CD4-positive, alpha-beta memory T cell (primary cell): ENCODE measurements around the gene RPS6KA5. TPM values are rescaled to one million over a fixed set of nuclear protein-coding genes. Genes with fewer than 3 reads are reported as not detected.

Experiments
- CTCF ChIA-PET: fragments of 350-600 bp; sonication (Branson Sonifier 250); formaldehyde crosslinking; loops from one replicate; lab custom pipeline; 2021; ENCODE audit warnings: inconsistent platforms; ENCODE audit not compliant: partially characterized antibody; lab: Charles Lee
- POLR2A ChIA-PET: fragments of 350-600 bp; sonication (Branson Sonifier 250); formaldehyde crosslinking; loops from one replicate; lab custom pipeline; 2021; ENCODE audit not compliant: partially characterized antibody; lab: Charles Lee
- DNase-seq, 5 donors: peaks; one replicate each; pipeline versions ENCODE4 v3.0.0 to v3.0.0-alpha.2; 2020 to 2022; ENCODE audit warnings: mixed read lengths in 1 of 5
- H3K27ac ChIP-seq: one replicate; pipeline ENCODE4 v1.7.0; 2013; ENCODE audit warnings: low read depth, low read length
- H3K27me3 ChIP-seq: 2 replicates; pipeline ENCODE4 v1.7.0; 2013; ENCODE audit warnings: mild to moderate bottlenecking, low read length, moderate library complexity; ENCODE audit not compliant: insufficient read depth
- H3K36me3 ChIP-seq: 2 replicates; pipeline ENCODE4 v1.7.0; 2013; ENCODE audit warnings: mild to moderate bottlenecking, low read length, moderate library complexity; ENCODE audit not compliant: insufficient read depth
- H3K4me1 ChIP-seq: 2 replicates; pipeline ENCODE4 v1.7.0; 2013; ENCODE audit warnings: mild to moderate bottlenecking, low read length, moderate library complexity; ENCODE audit not compliant: insufficient read depth
- H3K4me3 ChIP-seq, 2 donors: one replicate each; pipeline ENCODE4 v1.7.0; 2013; ENCODE audit warnings: low read length in 2 of 2, mild to moderate bottlenecking in 1 of 2
- H3K9me3 ChIP-seq, 2 donors: one replicate each; pipeline ENCODE4 v1.7.0; 2013; ENCODE audit warnings: low read length in 2 of 2, control low read depth in 1 of 2; ENCODE audit not compliant: control insufficient read depth in 1 of 2
- H3K27ac Mint-ChIP-seq, 7 donors: one replicate each; pipeline ENCODE4 v1.8.0; 2020 to 2021; ENCODE audit warnings: mixed read lengths in 7 of 7, mild to moderate bottlenecking in 6 of 7, inconsistent platforms in 3 of 7, moderate library complexity in 3 of 7
- H3K27me3 Mint-ChIP-seq, 2 donors: one replicate each; pipeline ENCODE4 v1.8.0; 2020 to 2021; ENCODE audit warnings: mixed read lengths in 2 of 2
- H3K36me3 Mint-ChIP-seq, 2 donors: one replicate each; pipeline ENCODE4 v1.8.0; 2020 to 2021; ENCODE audit warnings: mixed read lengths in 2 of 2, inconsistent platforms in 1 of 2, mild to moderate bottlenecking in 1 of 2
- H3K4me1 Mint-ChIP-seq, 4 donors: one replicate each; pipeline ENCODE4 v1.8.0; 2020 to 2021; ENCODE audit warnings: mixed read lengths in 4 of 4, mild to moderate bottlenecking in 1 of 4
- H3K4me3 Mint-ChIP-seq, 8 donors: one replicate each; pipeline ENCODE4 v1.8.0; 2020 to 2021; ENCODE audit warnings: mixed read lengths in 8 of 8, mild to moderate bottlenecking in 7 of 8, moderate library complexity in 6 of 8, inconsistent platforms in 3 of 8
- H3K9me3 Mint-ChIP-seq, 8 donors: one replicate each; pipeline ENCODE4 v1.8.0; 2020 to 2021; ENCODE audit warnings: mixed read lengths in 8 of 8, mild to moderate bottlenecking in 5 of 8, inconsistent platforms in 3 of 8, moderate library complexity in 1 of 8
- intact Hi-C: fragments of 100-400 bp; cut with micrococcal nuclease; formaldehyde crosslinking; loops from one replicate; pipeline ENCODE4 v1.15.1; 2023
- polyA plus RNA-seq, 2 donors: library from polyadenylated mRNA; unstranded; fragments of 300-500 nt; fragmentation: Illumina TruSeq; gene quantifications; one replicate each; pipeline ENCODE4 v1.2.3, GENCODE V29; 2021
- total RNA-seq, 2 experiments: library from RNA; stranded (reverse); gene quantifications; one replicate each; pipeline ENCODE4 v1.2.3, GENCODE V29; 2021

The RPS6KA5 gene
- total and polyA plus RNA-seq, 4 experiments from 2014 or later: 28.8 to 44.7 (median 36.3) TPM

DNA sequence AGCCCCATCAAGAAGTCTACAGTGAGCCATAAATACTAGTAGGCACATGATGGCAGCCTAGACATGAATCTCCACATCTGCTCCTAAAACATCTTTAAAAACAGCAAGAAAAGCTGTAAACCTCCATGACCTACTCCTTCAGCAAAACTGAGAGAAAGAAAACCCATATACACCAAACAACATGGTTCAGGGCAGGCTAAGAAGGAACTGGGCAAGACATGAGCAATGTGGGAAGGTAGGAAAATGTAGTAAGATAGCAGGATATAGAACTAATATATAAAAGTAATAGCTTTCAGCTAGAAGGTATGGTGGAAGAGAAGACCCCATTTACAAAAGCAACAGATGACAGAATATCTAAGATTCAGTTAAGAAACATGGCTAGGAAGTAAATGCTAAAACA, 88.8 kb downstream of the RPS6KA5 start:
- intact Hi-C loops: no loop called here
- Histone ChIP-seq H3K9me3 (no peaks in the 10 kb centered on the region), H3K27ac (no peak overlapping the region), H3K27me3 (no peaks in the 10 kb centered on the region), H3K4me1 (peaks cover 19% of the 10 kb centered on the region), H3K36me3 (no peaks in the 10 kb centered on the region), H3K4me3 (no peak overlapping the region)
- Mint-ChIP-seq H3K36me3 (peaks cover 34 to 39% of the 10 kb centered on the region in 2 donors), H3K4me1 (peaks cover 17 to 30% (median 22%) of the 10 kb centered on the region in 4 donors), H3K27me3 (no peaks in the 10 kb centered on the region), H3K4me3 (no peak overlapping the region), H3K27ac (no peak overlapping the region), H3K9me3 (no peaks in the 10 kb centered on the region)
- ChIA-PET CTCF (no interaction called here), POLR2A (no interaction called here)
- DNase-seq: no peak

DNA sequence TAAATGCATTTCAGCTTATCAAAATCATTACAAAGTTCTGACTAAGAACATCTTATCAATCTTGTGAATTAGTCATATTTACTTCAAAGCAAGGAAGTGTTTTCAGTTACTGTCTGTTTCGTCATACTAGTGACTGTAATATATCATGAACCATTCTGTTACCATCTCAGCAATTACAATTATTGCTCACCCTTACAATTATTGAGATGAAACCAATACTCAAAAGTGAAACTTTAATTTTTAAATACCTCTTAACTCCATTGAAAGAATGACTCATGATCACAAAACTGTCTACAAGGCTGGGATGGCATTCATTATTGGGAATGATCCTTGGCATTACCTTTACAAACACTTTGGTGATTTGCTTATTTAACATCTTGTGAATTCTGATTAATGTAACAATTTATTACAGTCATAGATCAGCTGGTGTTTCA, 90.3 kb downstream of the RPS6KA5 start:
- H3K4me3 ChIP-seq: no peak overlapping the region
- intact Hi-C loops: no loop called here
- no peak for DNase-seq
- peaks cover 19% of the 10 kb centered on the region for H3K4me1 ChIP-seq
- Mint-ChIP-seq H3K9me3 (peaks cover 0 to 2% (median 0%) of the 10 kb centered on the region in 8 donors), H3K4me3 (peak overlapping the region in 2 of 8 donors; percentile 6 to 35), H3K27ac (peak overlapping the region in 4 of 7 donors; percentile 1 to 85 (median 13)), H3K4me1 (peaks cover 22 to 31% (median 28%) of the 10 kb centered on the region in 4 donors), H3K27me3 (no peaks in the 10 kb centered on the region), H3K36me3 (peaks cover 33 to 43% of the 10 kb centered on the region in 2 donors)
- no peaks in the 10 kb centered on the region for H3K27me3 ChIP-seq
- no peaks in the 10 kb centered on the region for H3K9me3 ChIP-seq
- CTCF ChIA-PET: interaction anchor here (1.0 to 1.3 kb wide), 3 partner anchors 9 to 200 kb away, joined by 3 read pairs; no protein-coding TSS in a partner anchor
- H3K27ac ChIP-seq: no peak overlapping the region
- POLR2A ChIA-PET: no interaction called here
- H3K36me3 ChIP-seq: no peaks in the 10 kb centered on the region

DNA sequence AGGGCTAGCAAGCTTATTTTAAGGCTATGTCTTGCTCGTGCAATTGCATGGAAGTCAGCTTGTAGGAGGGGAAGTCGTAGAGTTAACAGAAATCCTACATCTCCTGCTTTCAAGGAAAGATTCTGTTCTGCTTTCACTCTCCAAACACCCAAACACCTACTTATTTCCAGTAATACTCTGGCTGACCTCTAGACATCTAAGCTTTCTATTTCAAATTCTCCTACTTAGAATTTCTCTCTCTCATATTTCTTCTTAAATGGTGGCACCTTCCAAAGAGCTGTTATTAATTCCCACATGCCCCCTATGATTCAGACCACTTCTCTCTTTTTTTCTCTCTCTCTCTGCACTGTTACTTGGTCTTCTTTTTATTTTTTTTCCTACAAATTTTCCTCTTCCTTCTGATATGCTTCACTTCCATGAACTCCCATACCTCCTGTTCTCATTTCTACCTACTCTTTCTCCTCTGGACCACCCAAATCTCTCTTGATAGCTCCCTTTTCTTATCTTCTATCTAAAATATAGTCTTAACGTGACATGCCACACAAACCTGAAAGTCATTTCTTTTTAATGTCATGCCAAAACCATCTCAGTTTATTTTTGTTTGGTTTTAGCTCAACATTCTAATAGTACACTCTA, 90.8 kb downstream of the RPS6KA5 start:
- Mint-ChIP-seq H3K27me3 (no peaks in the 10 kb centered on the region), H3K36me3 (peaks cover 32 to 41% of the 10 kb centered on the region in 2 donors), H3K27ac (peak overlapping the region in 6 of 7 donors; percentile 1 to 85 (median 7)), H3K9me3 (peaks cover 0 to 2% (median 0%) of the 10 kb centered on the region in 8 donors), H3K4me3 (peak overlapping the region in 2 of 8 donors; percentile 6 to 35), H3K4me1 (peaks cover 22 to 31% (median 28%) of the 10 kb centered on the region in 4 donors)
- Histone ChIP-seq H3K4me1 (peaks cover 19% of the 10 kb centered on the region), H3K36me3 (no peaks in the 10 kb centered on the region), H3K27me3 (no peaks in the 10 kb centered on the region), H3K4me3 (no peak overlapping the region), H3K9me3 (no peaks in the 10 kb centered on the region), H3K27ac (no peak overlapping the region)
- ChIA-PET CTCF (interaction anchor here (1.0 to 1.3 kb wide), 4 partner anchors 10 to 201 kb away, joined by 3 to 5 read pairs (median 3); no protein-coding TSS in a partner anchor), POLR2A (no interaction called here)
- no peak for DNase-seq
- intact Hi-C loops: no loop called here

DNA sequence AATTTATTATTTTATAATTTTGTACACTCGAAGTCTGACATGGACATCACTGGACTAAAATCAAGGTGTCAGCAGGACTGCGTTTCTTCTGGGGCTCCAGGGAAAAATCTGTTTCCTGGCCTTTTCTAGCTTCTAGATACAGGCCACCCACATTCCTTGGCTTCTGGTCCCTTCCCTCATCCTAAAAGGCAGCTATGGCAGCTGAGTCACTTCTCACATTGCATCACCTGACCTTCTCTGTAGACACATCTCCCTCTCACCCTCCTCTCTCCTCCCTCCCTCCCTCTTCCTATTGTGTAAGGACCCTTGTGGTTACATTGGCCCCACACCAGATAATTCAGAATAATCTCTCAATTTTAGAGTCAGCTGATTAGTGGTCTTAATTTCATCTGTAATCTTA, 92.4 kb downstream of the RPS6KA5 start:
- H3K4me3 Mint-ChIP-seq: no peak overlapping the region
- POLR2A ChIA-PET: no interaction called here
- H3K27ac Mint-ChIP-seq: no peak overlapping the region
- H3K36me3 Mint-ChIP-seq: peaks cover 33 to 34% of the 10 kb centered on the region in 2 donors
- H3K9me3 ChIP-seq: no peaks in the 10 kb centered on the region
- peaks cover 20 to 31% (median 27%) of the 10 kb centered on the region in 4 donors for H3K4me1 Mint-ChIP-seq
- no peaks in the 10 kb centered on the region for H3K27me3 Mint-ChIP-seq
- H3K27me3 ChIP-seq: no peaks in the 10 kb centered on the region
- no peaks in the 10 kb centered on the region for H3K36me3 ChIP-seq
- H3K4me3 ChIP-seq: no peak overlapping the region
- CTCF ChIA-PET: interaction anchor here (1.1 kb wide), 1 partner anchor 9 kb away, joined by 3 read pairs; no protein-coding TSS in a partner anchor
- no peak for DNase-seq
- peaks cover 0 to 2% (median 0%) of the 10 kb centered on the region in 8 donors for H3K9me3 Mint-ChIP-seq
- intact Hi-C loops: no loop called here
- H3K27ac ChIP-seq: no peak overlapping the region
- H3K4me1 ChIP-seq: peaks cover 19% of the 10 kb centered on the region

- Histone ChIP-seq H3K36me3 (no peaks in the 10 kb centered on the region), H3K9me3 (no peaks in the 10 kb centered on the region), H3K27ac (no peak overlapping the region), H3K4me1 (peaks cover 19% of the 10 kb centered on the region), H3K27me3 (no peaks in the 10 kb centered on the region), H3K4me3 (no peak overlapping the region)
- ChIA-PET CTCF (interaction anchor here (1.2 to 1.6 kb wide), 2 partner anchors 64 to 207 kb away, joined by 4 to 5 read pairs; no protein-coding TSS in a partner anchor), POLR2A (no interaction called here)
- Mint-ChIP-seq H3K4me3 (no peak overlapping the region), H3K27me3 (no peaks in the 10 kb centered on the region), H3K9me3 (peaks cover 0 to 2% (median 0%) of the 10 kb centered on the region in 8 donors), H3K36me3 (peaks cover 27 to 32% of the 10 kb centered on the region in 2 donors), H3K4me1 (peaks cover 17 to 29% (median 24%) of the 10 kb centered on the region in 4 donors), H3K27ac (no peak overlapping the region)
- no peak for DNase-seq
- intact Hi-C loops: no loop called here
These were observed 93.9 kb downstream of the RPS6KA5 start for GRCh38 chr14:90966493-90966892.

DNA sequence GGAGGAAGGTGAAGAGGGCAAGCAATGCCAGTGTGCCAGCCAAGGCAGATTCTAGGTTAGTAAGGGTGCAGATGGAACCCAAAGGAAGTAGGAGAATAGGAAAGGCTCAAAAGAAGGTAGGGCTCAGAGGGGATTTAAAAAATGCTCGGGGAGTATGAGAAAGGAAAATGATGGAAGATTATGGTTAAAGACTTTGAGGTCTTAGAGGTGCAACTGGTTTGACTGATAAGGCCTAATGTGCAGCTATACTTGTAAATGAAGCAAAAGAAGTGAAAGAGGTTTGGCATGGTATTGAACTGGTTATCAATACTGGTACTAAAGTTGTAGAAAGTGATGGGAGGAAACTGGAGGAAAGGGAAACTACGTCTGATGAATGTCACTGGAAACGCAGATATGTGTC, 94.7 kb downstream of the RPS6KA5 start:
- no peak overlapping the region for H3K4me3 Mint-ChIP-seq
- ChIA-PET CTCF (interaction anchor here (1.6 kb wide), 1 partner anchor 63 kb away, joined by 5 read pairs; no protein-coding TSS in a partner anchor), POLR2A (no interaction called here)
- no peak overlapping the region for H3K4me3 ChIP-seq
- no peak overlapping the region for H3K27ac ChIP-seq
- peaks cover 14 to 26% (median 20%) of the 10 kb centered on the region in 4 donors for H3K4me1 Mint-ChIP-seq
- peak overlapping the region in 2 of 7 donors; percentile 36 to 45 for H3K27ac Mint-ChIP-seq
- H3K27me3 ChIP-seq: no peaks in the 10 kb centered on the region
- H3K27me3 Mint-ChIP-seq: no peaks in the 10 kb centered on the region
- intact Hi-C loops: no loop called here
- DNase-seq: no peak
- H3K36me3 Mint-ChIP-seq: peaks cover 28% of the 10 kb centered on the region in 2 donors
- H3K9me3 ChIP-seq: no peaks in the 10 kb centered on the region
- H3K4me1 ChIP-seq: peaks cover 19% of the 10 kb centered on the region
- H3K9me3 Mint-ChIP-seq: peaks cover 0 to 2% (median 0%) of the 10 kb centered on the region in 8 donors
- H3K36me3 ChIP-seq: no peaks in the 10 kb centered on the region

GRCh38 chr14:90963343-90963742, 97.1 kb downstream of the RPS6KA5 start:
- Mint-ChIP-seq H3K9me3 (peaks cover 0 to 2% (median 0%) of the 10 kb centered on the region in 8 donors), H3K27ac (peak overlapping the region in 1 of 7 donors; percentile 22), H3K27me3 (no peaks in the 10 kb centered on the region), H3K36me3 (peaks cover 34 to 46% of the 10 kb centered on the region in 2 donors), H3K4me1 (peaks cover 4 to 15% (median 10%) of the 10 kb centered on the region in 4 donors), H3K4me3 (no peak overlapping the region)
- H3K4me3 ChIP-seq: no peak overlapping the region
- intact Hi-C loops: no loop called here
- no peaks in the 10 kb centered on the region for H3K4me1 ChIP-seq
- ChIA-PET CTCF (no interaction called here), POLR2A (no interaction called here)
- H3K27ac ChIP-seq: no peak overlapping the region
- DNase-seq: no peak
- H3K9me3 ChIP-seq: no peaks in the 10 kb centered on the region
- H3K27me3 ChIP-seq: no peaks in the 10 kb centered on the region
- H3K36me3 ChIP-seq: no peaks in the 10 kb centered on the region
